HEK293 (cell line): ENCODE results near the gene HIGD2A.

Source experiments
- CTCF ChIA-PET: fragments of 350-600 bp; formaldehyde crosslinking; extraction: SDS; loops from one replicate; lab custom pipeline; 2021; ENCODE audit warnings: antibody characterized with exemption; lab: Yijun Ruan, JAX
- POLR2A ChIA-PET: fragments of 300-600 bp; formaldehyde crosslinking; extraction: SDS; loops from one replicate; lab custom pipeline; 2020; ENCODE audit warnings: antibody characterized with exemption, inconsistent platforms; lab: Yijun Ruan, JAX
- H3K27ac ChIP-seq: fragments of 200-500 bp; sonication (Bioruptor generic); 2 replicates; pipeline ENCODE4 v1.5.1; 2014; ENCODE audit warnings: low read depth, low read length, control low read depth, inconsistent platforms; ENCODE audit errors: extremely low read depth
- H3K36me3 ChIP-seq, 2 experiments: fragments of 200-500 bp in 1 of 2; sonication (Bioruptor generic) in 1 of 2; 1 replicate in 1 of 2; 2 replicates in 1 of 2; pipeline ENCODE4 v1.5.1; 2014 to 2017; ENCODE audit warnings: inconsistent platforms in 2 of 2, low read length in 2 of 2; ENCODE audit not compliant: control insufficient read depth in 2 of 2, insufficient read depth in 1 of 2
- H3K4me1 ChIP-seq: fragments of 200-500 bp; sonication (Bioruptor generic); 2 replicates; pipeline ENCODE4 v1.5.1; 2014; ENCODE audit warnings: mild to moderate bottlenecking, low read length, inconsistent platforms; ENCODE audit not compliant: control insufficient read depth, insufficient read depth
- H3K4me3 ChIP-seq: 2 replicates; pipeline ENCODE4 v1.5.1; 2011; ENCODE audit warnings: low read depth, mild to moderate bottlenecking, control low read depth, low read length, moderate library complexity
- H3K9me3 ChIP-seq: fragments of 200-500 bp; sonication (Bioruptor generic); 2 replicates; pipeline ENCODE4 v1.5.1; 2014; ENCODE audit warnings: low read depth, low read length, inconsistent platforms; ENCODE audit not compliant: control insufficient read depth, insufficient read depth
- KLF1 ChIP-seq: fragments of 450-650 bp; formaldehyde crosslinking; IDR thresholded peaks from 2 replicates; pipeline ENCODE4 v1.5.1; 2016; ENCODE audit warnings: missing biosample characterization, missing genetic modification characterization
- MEIS1 ChIP-seq: sonication (generic); formaldehyde crosslinking; IDR thresholded peaks from 2 replicates; pipeline ENCODE4 v1.8.1; 2022; ENCODE audit warnings: missing genetic modification reagents, mild to moderate bottlenecking, borderline replicate concordance
- PRDM1 ChIP-seq: fragments of 450-650 bp; formaldehyde crosslinking; IDR thresholded peaks from 2 replicates; pipeline ENCODE4; 2016; ENCODE audit warnings: missing biosample characterization, missing genetic modification characterization
- SALL2 ChIP-seq: fragments of 450-650 bp; formaldehyde crosslinking; IDR thresholded peaks from 2 replicates; pipeline ENCODE4 v1.5.0; 2017; ENCODE audit warnings: missing biosample characterization, mild to moderate bottlenecking, missing genetic modification characterization, borderline replicate concordance
- ZBTB20 ChIP-seq: fragments of 450-650 bp; formaldehyde crosslinking; IDR thresholded peaks from 2 replicates; pipeline ENCODE4 v1.5.1; 2016; ENCODE audit warnings: missing biosample characterization, missing genetic modification characterization
- ZNF133 ChIP-seq: fragments of 450-650 bp; formaldehyde crosslinking; IDR thresholded peaks from 2 replicates; pipeline ENCODE4 v1.5.1; 2016; ENCODE audit warnings: missing biosample characterization, missing genetic modification characterization
- ZNF16 ChIP-seq: fragments of 450-650 bp; formaldehyde crosslinking; IDR thresholded peaks from 2 replicates; pipeline ENCODE4 v1.5.1; 2016; ENCODE audit warnings: low read depth, missing biosample characterization, missing genetic modification characterization
- ZNF292 ChIP-seq: fragments of 450-650 bp; formaldehyde crosslinking; IDR thresholded peaks from 2 replicates; pipeline ENCODE4 v1.5.1; 2016; ENCODE audit warnings: low read depth, missing biosample characterization, missing genetic modification characterization, borderline replicate concordance
- ZNF391 ChIP-seq: fragments of 450-650 bp; formaldehyde crosslinking; IDR thresholded peaks from 2 replicates; pipeline ENCODE4 v1.5.1; 2016; ENCODE audit warnings: low read depth, missing biosample characterization, missing genetic modification characterization, borderline replicate concordance
- ZNF394 ChIP-seq: fragments of 450-650 bp; formaldehyde crosslinking; IDR thresholded peaks from 2 replicates; pipeline ENCODE4 v1.5.1; 2016; ENCODE audit warnings: missing biosample characterization, missing genetic modification characterization, mild to moderate bottlenecking, moderate library complexity, borderline replicate concordance
- ZNF473 ChIP-seq: fragments of 450-650 bp; formaldehyde crosslinking; IDR thresholded peaks from 2 replicates; pipeline ENCODE4 v1.5.1; 2017; ENCODE audit warnings: missing biosample characterization, missing genetic modification characterization
- ZNF585B ChIP-seq: fragments of 450-650 bp; formaldehyde crosslinking; IDR thresholded peaks from 2 replicates; pipeline ENCODE4 v1.5.1; 2016; ENCODE audit warnings: missing biosample characterization, missing genetic modification characterization
- ZNF626 ChIP-seq: fragments of 450-650 bp; sonication (Bioruptor Pico); formaldehyde crosslinking; IDR thresholded peaks from 2 replicates; pipeline ENCODE4 v1.5.1; 2018; ENCODE audit warnings: missing biosample characterization, missing genetic modification characterization, inconsistent platforms
- TF ChIP-seq, protein P1 (sequence below): fragments of 450-650 bp; formaldehyde crosslinking; conservative IDR thresholded peaks from 2 replicates; pipeline ENCODE4 v1.5.1; 2016; ENCODE audit warnings: low read depth, missing biosample characterization, missing genetic modification characterization
- TF ChIP-seq, protein P2 (sequence below): fragments of 450-650 bp; formaldehyde crosslinking; IDR thresholded peaks from 2 replicates; pipeline ENCODE4 v1.5.1; 2016; ENCODE audit warnings: missing biosample characterization, missing genetic modification characterization

Gene HIGD2A

DNA sequence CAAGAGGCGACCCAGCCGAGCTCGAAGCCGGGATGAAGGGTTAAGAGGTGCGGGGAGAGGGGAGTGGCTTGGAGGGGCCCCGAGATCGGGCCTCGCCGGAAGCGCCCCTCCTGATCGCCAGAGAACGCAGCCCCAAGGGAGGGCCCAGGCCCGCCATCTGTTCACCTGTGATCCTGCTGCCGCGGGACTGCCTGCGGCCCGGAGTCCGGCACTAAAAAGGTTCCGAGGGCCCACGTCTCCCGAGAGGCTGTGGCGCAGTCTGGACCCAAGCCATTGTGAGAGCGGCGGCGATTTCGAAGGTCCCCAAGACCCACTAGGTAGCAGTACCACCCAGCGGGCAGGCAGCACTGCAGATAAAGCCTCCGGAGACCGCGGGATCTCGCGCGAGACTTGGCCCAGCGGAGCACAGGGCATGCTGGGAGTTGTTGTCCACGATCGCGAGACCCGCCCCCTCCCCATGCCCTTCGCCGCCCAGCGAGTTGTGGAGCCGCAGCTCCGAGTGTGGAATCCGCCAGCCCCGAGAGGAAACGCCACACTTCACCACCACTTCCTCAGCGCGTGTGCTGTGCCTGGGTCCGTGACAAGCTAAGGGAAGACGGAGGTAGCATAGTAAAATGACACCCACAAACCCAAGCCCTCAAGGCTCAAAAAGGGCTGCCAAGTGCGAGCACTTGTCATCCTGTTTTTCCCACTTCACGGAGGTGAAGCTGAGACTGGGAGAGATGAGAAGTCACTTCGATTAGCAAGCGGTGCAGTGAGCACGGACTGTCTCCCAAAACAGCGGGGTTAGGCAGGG is 26.9 kb upstream of the HIGD2A start, which contains the start of gene KIAA1191 (continued):
- TF ChIP-seq, protein P1, sequence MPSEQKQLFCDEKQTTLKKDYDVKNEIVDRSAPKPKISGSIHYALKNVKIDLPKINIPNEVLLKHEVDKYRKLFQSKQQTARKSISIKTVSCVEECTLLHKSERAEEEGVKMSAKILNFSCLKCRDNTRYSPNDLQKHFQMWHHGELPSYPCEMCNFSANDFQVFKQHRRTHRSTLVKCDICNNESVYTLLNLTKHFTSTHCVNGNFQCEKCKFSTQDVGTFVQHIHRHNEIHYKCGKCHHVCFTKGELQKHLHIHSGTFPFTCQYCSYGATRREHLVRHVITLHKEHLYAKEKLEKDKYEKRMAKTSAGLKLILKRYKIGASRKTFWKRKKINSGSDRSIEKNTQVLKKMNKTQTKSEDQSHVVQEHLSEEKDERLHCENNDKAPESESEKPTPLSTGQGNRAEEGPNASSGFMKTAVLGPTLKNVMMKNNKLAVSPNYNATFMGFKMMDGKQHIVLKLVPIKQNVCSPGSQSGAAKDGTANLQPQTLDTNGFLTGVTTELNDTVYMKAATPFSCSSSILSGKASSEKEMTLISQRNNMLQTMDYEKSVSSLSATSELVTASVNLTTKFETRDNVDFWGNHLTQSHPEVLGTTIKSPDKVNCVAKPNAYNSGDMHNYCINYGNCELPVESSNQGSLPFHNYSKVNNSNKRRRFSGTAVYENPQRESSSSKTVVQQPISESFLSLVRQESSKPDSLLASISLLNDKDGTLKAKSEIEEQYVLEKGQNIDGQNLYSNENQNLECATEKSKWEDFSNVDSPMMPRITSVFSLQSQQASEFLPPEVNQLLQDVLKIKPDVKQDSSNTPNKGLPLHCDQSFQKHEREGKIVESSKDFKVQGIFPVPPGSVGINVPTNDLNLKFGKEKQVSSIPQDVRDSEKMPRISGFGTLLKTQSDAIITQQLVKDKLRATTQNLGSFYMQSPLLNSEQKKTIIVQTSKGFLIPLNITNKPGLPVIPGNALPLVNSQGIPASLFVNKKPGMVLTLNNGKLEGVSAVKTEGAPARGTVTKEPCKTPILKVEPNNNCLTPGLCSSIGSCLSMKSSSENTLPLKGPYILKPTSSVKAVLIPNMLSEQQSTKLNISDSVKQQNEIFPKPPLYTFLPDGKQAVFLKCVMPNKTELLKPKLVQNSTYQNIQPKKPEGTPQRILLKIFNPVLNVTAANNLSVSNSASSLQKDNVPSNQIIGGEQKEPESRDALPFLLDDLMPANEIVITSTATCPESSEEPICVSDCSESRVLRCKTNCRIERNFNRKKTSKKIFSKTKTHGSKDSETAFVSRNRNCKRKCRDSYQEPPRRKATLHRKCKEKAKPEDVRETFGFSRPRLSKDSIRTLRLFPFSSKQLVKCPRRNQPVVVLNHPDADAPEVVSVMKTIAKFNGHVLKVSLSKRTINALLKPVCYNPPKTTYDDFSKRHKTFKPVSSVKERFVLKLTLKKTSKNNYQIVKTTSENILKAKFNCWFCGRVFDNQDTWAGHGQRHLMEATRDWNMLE: 0 out of 2 replicates have a peak, but pooled peaks have one; percentile 22
- peak; percentile 89; the same call in 1 of the 2 replicates for TF ChIP-seq ZBTB20 (tag by site-specific recombination)
- no peak for TF ChIP-seq ZNF16 (tag by site-specific recombination)
- TF ChIP-seq MEIS1: no peak
- no peak for TF ChIP-seq SALL2 (tag by site-specific recombination)
- TF ChIP-seq ZNF394 (tag by site-specific recombination): peak; percentile 48; the same call in 1 of the 2 replicates
- no peak for TF ChIP-seq ZNF133 (tag by site-specific recombination)
- TF ChIP-seq, all 188 proteins: peak for 59

DNA sequence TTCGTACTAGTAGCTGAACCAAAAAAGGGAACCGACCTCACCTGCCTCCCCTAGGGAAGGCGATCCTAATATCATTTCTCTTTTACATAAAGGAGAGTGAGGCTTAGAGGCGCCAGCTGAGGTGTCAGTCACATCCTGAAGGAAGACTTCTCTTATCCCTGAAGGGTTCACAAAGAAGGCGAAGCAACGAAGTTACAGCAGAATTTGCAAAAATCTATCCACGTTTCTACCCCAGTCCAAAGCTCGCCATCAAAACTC is 26.4 kb upstream of the HIGD2A start:
- Histone ChIP-seq H3K27ac (no peak overlapping the region), H3K36me3 (peaks cover 7 to 26% of the 10 kb centered on the region in 2 experiments; a peak in 2 of 3 replicates)
- POLR2A ChIA-PET: interaction anchor here (0.6 to 2.4 kb wide), 13 partner anchors 9 to 1702 kb away, joined by 3 to 24 read pairs (median 5); partner anchors contain the start of genes HIGD2A, NOP16 and RNF44
- TF ChIP-seq KLF1 (tag by site-specific recombination): no peak
- TF ChIP-seq PRDM1 (tag by site-specific recombination): 0 out of 2 replicates have a peak, but pooled peaks have one; percentile 2
- TF ChIP-seq ZNF626 (tag by site-specific recombination): no peak
- TF ChIP-seq ZNF391 (tag by site-specific recombination): no peak
- no peak for TF ChIP-seq ZNF473 (tag by site-specific recombination)
- TF ChIP-seq, protein P2, sequence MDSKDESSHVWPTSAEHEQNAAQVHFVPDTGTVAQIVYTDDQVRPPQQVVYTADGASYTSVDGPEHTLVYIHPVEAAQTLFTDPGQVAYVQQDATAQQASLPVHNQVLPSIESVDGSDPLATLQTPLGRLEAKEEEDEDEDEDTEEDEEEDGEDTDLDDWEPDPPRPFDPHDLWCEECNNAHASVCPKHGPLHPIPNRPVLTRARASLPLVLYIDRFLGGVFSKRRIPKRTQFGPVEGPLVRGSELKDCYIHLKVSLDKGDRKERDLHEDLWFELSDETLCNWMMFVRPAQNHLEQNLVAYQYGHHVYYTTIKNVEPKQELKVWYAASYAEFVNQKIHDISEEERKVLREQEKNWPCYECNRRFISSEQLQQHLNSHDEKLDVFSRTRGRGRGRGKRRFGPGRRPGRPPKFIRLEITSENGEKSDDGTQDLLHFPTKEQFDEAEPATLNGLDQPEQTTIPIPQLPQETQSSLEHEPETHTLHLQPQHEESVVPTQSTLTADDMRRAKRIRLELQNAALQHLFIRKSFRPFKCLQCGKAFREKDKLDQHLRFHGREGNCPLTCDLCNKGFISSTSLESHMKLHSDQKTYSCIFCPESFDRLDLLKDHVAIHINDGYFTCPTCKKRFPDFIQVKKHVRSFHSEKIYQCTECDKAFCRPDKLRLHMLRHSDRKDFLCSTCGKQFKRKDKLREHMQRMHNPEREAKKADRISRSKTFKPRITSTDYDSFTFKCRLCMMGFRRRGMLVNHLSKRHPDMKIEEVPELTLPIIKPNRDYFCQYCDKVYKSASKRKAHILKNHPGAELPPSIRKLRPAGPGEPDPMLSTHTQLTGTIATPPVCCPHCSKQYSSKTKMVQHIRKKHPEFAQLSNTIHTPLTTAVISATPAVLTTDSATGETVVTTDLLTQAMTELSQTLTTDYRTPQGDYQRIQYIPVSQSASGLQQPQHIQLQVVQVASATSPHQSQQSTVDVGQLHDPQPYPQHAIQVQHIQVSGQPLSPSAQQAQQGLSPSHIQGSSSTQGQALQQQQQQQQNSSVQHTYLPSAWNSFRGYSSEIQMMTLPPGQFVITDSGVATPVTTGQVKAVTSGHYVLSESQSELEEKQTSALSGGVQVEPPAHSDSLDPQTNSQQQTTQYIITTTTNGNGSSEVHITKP (tag by site-specific recombination): no peak
- no peak for TF ChIP-seq ZNF585B (tag by site-specific recombination)
- TF ChIP-seq ZNF292 (tag by site-specific recombination): no peak
- TF ChIP-seq, all 188 proteins: peak for 1
- no peak overlapping the region; the same call in 1 of the 2 replicates for H3K4me3 ChIP-seq
- H3K4me1 ChIP-seq: no peaks in the 10 kb centered on the region
- H3K9me3 ChIP-seq: no peaks in the 10 kb centered on the region
- CTCF ChIA-PET: no interaction called here
